ENCODE results near the gene FAT2. TPM values are rescaled to one million over a fixed set of nuclear protein-coding genes. Genes with fewer than 3 reads are reported as not detected.

FAT2 gene
- total RNA-seq, 2 donors from 2014 or later, result not detected

GRCh38 chr5:151547364-151547763 lies 43.8 kb downstream of the FAT2 start:
- H3K27ac Mint-ChIP-seq, result no peak overlapping the region
- no peak overlapping the region for H3K4me3 Mint-ChIP-seq
- H3K36me3 Mint-ChIP-seq, result no peaks in the 10 kb centered on the region
- H3K27me3 Mint-ChIP-seq, result no peaks in the 10 kb centered on the region
- H3K9me3 Mint-ChIP-seq, result no peaks in the 10 kb centered on the region
- no peaks in the 10 kb centered on the region for H3K4me1 Mint-ChIP-seq (ENCODE audit: low read depth in 2 of 2)
- ATAC-seq (no peak), DNase-seq (ENCODE audit: low spot score) (no peak)

- DNase-seq (ENCODE audit: low spot score) (no peak), ATAC-seq (no peak)
- H3K4me1 Mint-ChIP-seq (ENCODE audit: low read depth in 2 of 2), result no peaks in the 10 kb centered on the region
- H3K9me3 Mint-ChIP-seq, result no peaks in the 10 kb centered on the region
- no peaks in the 10 kb centered on the region for H3K36me3 Mint-ChIP-seq
- H3K4me3 Mint-ChIP-seq, result no peak overlapping the region
- no peak overlapping the region for H3K27ac Mint-ChIP-seq
- peaks cover 7 to 13% of the 10 kb centered on the region in 2 donors for H3K27me3 Mint-ChIP-seq
Measured at GRCh38 chr5:151541571-151541970, 49.6 kb downstream of the FAT2 start.

Other genes with a start within 250 kb of the FAT2 start
- gene SLC36A2, start 243.8 kb downstream of the FAT2 start, total RNA-seq, result not detected
- gene SLC36A1, start 143.7 kb downstream of the FAT2 start, total RNA-seq, result 10 to 100 TPM in 1 of 2 donors, 1 to 10 TPM in 1; 6.3 to 15.4 TPM
- not detected for gene SPARC, start 95.6 kb upstream of the FAT2 start, total RNA-seq
- gene ATOX1, start 167.3 kb upstream of the FAT2 start, total RNA-seq, result 10 to 100 TPM; 60.0 to 84.9 TPM
- gene G3BP1, start 180.6 kb upstream of the FAT2 start, total RNA-seq, result 100 to 1,000 TPM; 237 to 290 TPM

Data from natural killer cell treated with Interleukin-12 subunit alpha and Interleukin-12 subunit beta and Interleukin-15 and Interleukin-18, amount 100 ng/mL, for 72 hours (primary cell).